Peyer's patch (tissue), 4 donors: ENCODE measurements around the gene CLDN4.

ENCODE experiments used
- CTCF ChIP-seq, 6 experiments: fragments of 450-650 bp in 4 of 6; fragments of 200-600 bp in 2 of 6; sonication (generic) in 1 of 6; IDR thresholded peaks; one replicate each; pipeline ENCODE4 v1.5.1; 2017 to 2019; ENCODE audit warnings: antibody characterized with exemption in 6 of 6, mild to moderate bottlenecking in 3 of 6, moderate library complexity in 1 of 6
- POLR2A ChIP-seq, 2 donors: fragments of 450-650 bp; IDR thresholded peaks; one replicate each; pipeline ENCODE4 v1.5.1; 2017; ENCODE audit warnings: antibody characterized with exemption in 2 of 2, mild to moderate bottlenecking in 2 of 2, moderate library complexity in 2 of 2

GRCh38 chr7:73840715-73841379 lies 10.1 kb downstream of the CLDN4 start:
- no peak for TF ChIP-seq POLR2A (IDR thresholded peaks at IDR 0.05)
- no peak for TF ChIP-seq CTCF (IDR thresholded peaks at IDR 0.05)
